H1 (cell line): ENCODE measurements around the gene RXFP4. TPM values are rescaled to one million over a fixed set of nuclear protein-coding genes. Genes with fewer than 3 reads are reported as not detected.

Source experiments
- CTCF ChIA-PET: fragments of 300-600 bp; sonication (Branson Sonifier 250); formaldehyde crosslinking; loops from one replicate; lab custom pipeline; 2021; ENCODE audit not compliant: partially characterized antibody; lab: Charles Lee
- POLR2A ChIA-PET: fragments of 300-600 bp; sonication (Branson Sonifier 250); formaldehyde crosslinking; loops from one replicate; lab custom pipeline; 2021; ENCODE audit warnings: inconsistent platforms; ENCODE audit not compliant: partially characterized antibody; lab: Charles Lee
- DNase-seq, 2 experiments: peaks; one replicate each; pipeline versions ENCODE4 v3.0.0 to v3.0.0-alpha.2; 2010 to 2022; ENCODE audit warnings: low spot score in 2 of 2, low read depth in 1 of 2, mixed read lengths in 1 of 2
- FAIRE-seq: peaks from 2 replicates; lab custom pipeline; 2011; peaks lifted over from hg19 to GRCh38; lab: Jason Lieb, UNC
- H2AFZ ChIP-seq: 2 replicates; pipeline ENCODE4 v1.8.1; 2012; ENCODE audit warnings: low read length, inconsistent platforms
- H2AK5ac ChIP-seq: 2 replicates; pipeline ENCODE4 v1.6.1; 2013; ENCODE audit warnings: low read depth, low read length
- H2BK120ac ChIP-seq: replicated peaks from 2 replicates; pipeline ENCODE3; 2013; ENCODE audit warnings: low read depth, low read length, inconsistent platforms
- H2BK12ac ChIP-seq: 2 replicates; pipeline ENCODE4 v1.6.1; 2013; ENCODE audit warnings: low read depth, low read length
- H2BK15ac ChIP-seq: 2 replicates; pipeline ENCODE4 v1.6.1; 2013; ENCODE audit warnings: low read length
- H2BK20ac ChIP-seq: 2 replicates; pipeline ENCODE4 v1.6.1; 2013; ENCODE audit warnings: low read length
- H2BK5ac ChIP-seq: 2 replicates; pipeline ENCODE4 v1.6.1; 2013; ENCODE audit warnings: low read depth, low read length
- H3K14ac ChIP-seq: 2 replicates; pipeline ENCODE4 v1.6.1; 2013; ENCODE audit warnings: inconsistent platforms; ENCODE audit not compliant: insufficient read length
- H3K18ac ChIP-seq: 2 replicates; pipeline ENCODE4 v1.6.1; 2013; ENCODE audit warnings: low read length; ENCODE audit errors: extremely low read depth
- H3K23ac ChIP-seq: 2 replicates; pipeline ENCODE4 v1.6.1; 2013; ENCODE audit warnings: inconsistent platforms; ENCODE audit not compliant: insufficient read length
- H3K23me2 ChIP-seq: 2 replicates; pipeline ENCODE4 v1.6.1; 2013; ENCODE audit warnings: low read depth, low read length
- H3K27ac ChIP-seq: 2 replicates; pipeline ENCODE4 v1.6.1; 2011; ENCODE audit warnings: low read depth, low read length, inconsistent platforms
- H3K27me3 ChIP-seq, 4 experiments: replicated peaks in 1 of 4; 1 replicate in 1 of 4; 2 replicates in 3 of 4; pipeline versions ENCODE4 v1.6.1 to v1.8.1; 2011 to 2013; ENCODE audit warnings: low read length in 3 of 4, mild to moderate bottlenecking in 3 of 4, inconsistent platforms in 2 of 4, mixed read lengths in 2 of 4, moderate library complexity in 1 of 4; ENCODE audit not compliant: control insufficient read depth in 3 of 4, insufficient read depth in 3 of 4; ENCODE audit errors: extremely low read depth in 1 of 4
- H3K36me3 ChIP-seq, 4 experiments: 2 replicates each; pipeline versions ENCODE4 v1.6.1 to v1.8.1; 2011 to 2013; ENCODE audit warnings: mild to moderate bottlenecking in 4 of 4, low read length in 3 of 4, moderate library complexity in 2 of 4, control low read depth in 1 of 4, inconsistent platforms in 1 of 4; ENCODE audit not compliant: insufficient read depth in 4 of 4, control insufficient read depth in 2 of 4
- H3K4ac ChIP-seq: replicated peaks from 2 replicates; pipeline ENCODE3; 2013; ENCODE audit warnings: low read length, low read depth, mixed read lengths, inconsistent platforms; ENCODE audit not compliant: insufficient read length
- H3K4me1 ChIP-seq, 4 experiments: replicated peaks in 1 of 4; 1 replicate in 1 of 4; 2 replicates in 3 of 4; pipeline versions ENCODE4 v1.6.1 to v1.8.1; 2011 to 2013; ENCODE audit warnings: low read length in 3 of 4, inconsistent platforms in 2 of 4, mixed read lengths in 1 of 4; ENCODE audit not compliant: insufficient read depth in 4 of 4, control insufficient read depth in 3 of 4
- H3K4me2 ChIP-seq, 2 experiments: 2 replicates each; pipeline versions ENCODE4 v1.6.1 to v1.8.1; 2011 to 2013; ENCODE audit warnings: low read depth in 2 of 2, low read length in 2 of 2, control low read depth in 1 of 2, inconsistent platforms in 1 of 2, mild to moderate bottlenecking in 1 of 2; ENCODE audit not compliant: insufficient read depth in 1 of 2
- H3K4me3 ChIP-seq, 4 experiments: fragments of 200-600, 300-600 bp in 1 of 4; sonication (generic), shearing (Covaris generic), sonication (Bioruptor Twin) in 1 of 4; 2 replicates each; pipeline versions ENCODE4 v1.5.1 to v1.8.1; 2011 to 2016; ENCODE audit warnings: low read length in 4 of 4, low read depth in 3 of 4, control low read depth in 2 of 4, inconsistent platforms in 2 of 4, mild to moderate bottlenecking in 2 of 4, mixed read lengths in 1 of 4, moderate library complexity in 1 of 4; ENCODE audit not compliant: insufficient read depth in 2 of 4; ENCODE audit errors: extremely low read depth in 1 of 4
- H3K56ac ChIP-seq: replicated peaks from 2 replicates; pipeline ENCODE3; 2013; ENCODE audit warnings: low read depth, mild to moderate bottlenecking, mixed read lengths, low read length, inconsistent platforms; ENCODE audit not compliant: insufficient read length
- H3K79me1 ChIP-seq: 2 replicates; pipeline ENCODE4 v1.6.1; 2013; ENCODE audit warnings: low read depth, low read length, control low read depth
- H3K79me2 ChIP-seq, 2 experiments: 2 replicates each; pipeline versions ENCODE4 v1.6.1 to v1.8.1; 2012 to 2013; ENCODE audit warnings: low read length in 2 of 2, mild to moderate bottlenecking in 2 of 2, inconsistent platforms in 1 of 2; ENCODE audit not compliant: insufficient read depth in 2 of 2, control insufficient read depth in 1 of 2
- H3K9ac ChIP-seq, 4 experiments: replicated peaks in 1 of 4; 1 replicate in 1 of 4; 2 replicates in 3 of 4; pipeline versions ENCODE4 v1.6.1 to v1.8.1; 2011 to 2013; ENCODE audit warnings: low read depth in 3 of 4, low read length in 3 of 4, control low read depth in 2 of 4, mild to moderate bottlenecking in 2 of 4, moderate library complexity in 2 of 4, inconsistent platforms in 1 of 4; ENCODE audit errors: extremely low read depth in 1 of 4
- H3K9me3 ChIP-seq, 2 experiments: 2 replicates each; pipeline versions ENCODE4 v1.6.1 to v1.8.1; 2012 to 2013; ENCODE audit warnings: mild to moderate bottlenecking in 2 of 2, moderate library complexity in 2 of 2, control low read depth in 1 of 2, inconsistent platforms in 1 of 2, low read depth in 1 of 2, low read length in 1 of 2, mixed read lengths in 1 of 2; ENCODE audit not compliant: insufficient read depth in 2 of 2
- H4K20me1 ChIP-seq, 2 experiments: replicated peaks in 1 of 2; 2 replicates each; pipeline versions ENCODE3 to v1.8.1; 2011 to 2013; ENCODE audit warnings: inconsistent platforms in 2 of 2, low read length in 2 of 2, mild to moderate bottlenecking in 1 of 2; ENCODE audit not compliant: insufficient read depth in 2 of 2, control insufficient read depth in 1 of 2
- H4K5ac ChIP-seq: 2 replicates; pipeline ENCODE4 v1.6.1; 2013; ENCODE audit warnings: low read length, low read depth, mixed read lengths, inconsistent platforms; ENCODE audit not compliant: insufficient read length
- H4K8ac ChIP-seq: 2 replicates; pipeline ENCODE4 v1.8.0; 2013; ENCODE audit warnings: mild to moderate bottlenecking, moderate library complexity, low read length, inconsistent platforms; ENCODE audit not compliant: insufficient read depth; ENCODE audit errors: extremely low read depth
- H4K91ac ChIP-seq: replicated peaks from 2 replicates; pipeline ENCODE3; 2013; ENCODE audit warnings: low read length, mixed read lengths, inconsistent platforms; ENCODE audit not compliant: insufficient read length
- CHD2 ChIP-seq: IDR thresholded peaks from 2 replicates; pipeline ENCODE4 v1.6.1; 2012; ENCODE audit warnings: low read length, improper control_type of control experiment
- EGR1 ChIP-seq: IDR thresholded peaks from 2 replicates; pipeline ENCODE4 v1.6.1; 2011; ENCODE audit warnings: low read depth, low read length, borderline replicate concordance
- EP300 ChIP-seq, 2 experiments: IDR thresholded peaks; 1 replicate in 1 of 2; 2 replicates in 1 of 2; pipeline ENCODE4 v1.6.1; 2011 to 2012; ENCODE audit warnings: low read depth in 2 of 2, low read length in 2 of 2, mild to moderate bottlenecking in 2 of 2, borderline replicate concordance in 1 of 2, inconsistent platforms in 1 of 2, moderate library complexity in 1 of 2
- HDAC2 ChIP-seq, 2 experiments: fragments of 300-600 bp in 1 of 2; sonication (generic) in 1 of 2; IDR thresholded peaks; 2 replicates each; pipeline ENCODE4 v1.6.1; 2011 to 2012; ENCODE audit warnings: low read depth in 2 of 2, low read length in 2 of 2, mild to moderate bottlenecking in 2 of 2, moderate library complexity in 2 of 2, borderline replicate concordance in 1 of 2, inconsistent platforms in 1 of 2
- KDM1A ChIP-seq: fragments of 200-600, 300-600 bp; sonication (generic); IDR thresholded peaks from 2 replicates; pipeline ENCODE4 v1.7.1; 2016; ENCODE audit warnings: mild to moderate bottlenecking, low read length, borderline replicate concordance
- NANOG ChIP-seq: IDR thresholded peaks from 2 replicates; pipeline ENCODE4 v1.6.1; 2011; ENCODE audit warnings: low read length, low read depth, mild to moderate bottlenecking, inconsistent platforms; ENCODE audit not compliant: insufficient read depth, poor library complexity, severe bottlenecking
- PHF8 ChIP-seq: fragments of 200-600 bp; sonication (generic); conservative IDR thresholded peaks from 2 replicates; pipeline ENCODE4 v1.7.1; 2012; ENCODE audit warnings: low read depth, mild to moderate bottlenecking, inconsistent platforms, low read length, moderate library complexity
- POLR2A ChIP-seq, 2 experiments: IDR thresholded peaks; 1 replicate in 1 of 2; 2 replicates in 1 of 2; pipeline ENCODE4 v1.6.1; 2011; ENCODE audit warnings: low read depth in 2 of 2, low read length in 2 of 2, mild to moderate bottlenecking in 2 of 2; ENCODE audit errors: control extremely low read depth in 1 of 2
- SIN3A ChIP-seq, 2 experiments: IDR thresholded peaks in 1 of 2; conservative IDR thresholded peaks in 1 of 2; 2 replicates each; pipeline ENCODE4 v1.6.1; 2011 to 2012; ENCODE audit warnings: low read length in 2 of 2, improper control_type of control experiment in 1 of 2, low read depth in 1 of 2, mild to moderate bottlenecking in 1 of 2
- SP4 ChIP-seq: IDR thresholded peaks from 2 replicates; pipeline ENCODE4 v1.6.1; 2012; ENCODE audit warnings: low read length, inconsistent platforms
- ZNF274 ChIP-seq: IDR thresholded peaks from 2 replicates; pipeline ENCODE4 v1.7.0; 2012; ENCODE audit warnings: low read length, borderline replicate concordance; ENCODE audit errors: extremely low read depth
- WGBS, 2 experiments: shearing (Covaris generic) in 1 of 2; methylation state at CpG; one replicate each; pipeline versions ENCODE4 v1.1.6 to v1.1.7; 2013 to 2015; ENCODE audit warnings: low lambda C conversion rate in 2 of 2, mixed read lengths in 2 of 2, inconsistent platforms in 1 of 2, low coverage in 1 of 2, missing lambda C conversion rate in 1 of 2; ENCODE audit not compliant: insufficient replicate concordance in 2 of 2, insufficient coverage in 1 of 2, insufficient read length in 1 of 2; ENCODE audit errors: extremely low coverage in 1 of 2, missing lambda C conversion rate in 1 of 2; 5-methylcytosine and 5-hydroxymethylcytosine counted together
- polyA plus RNA-seq, 7 experiments: library from polyadenylated mRNA; depleted of rRNA in 3 of 7; stranded (reverse) in 5 of 7; unstranded in 2 of 7; fragments of >200 nt in 5 of 7; fragments of 200-250 nt in 2 of 7; gene quantifications; 1 replicate in 5 of 7; 2 replicates in 1 of 7; 4 replicates in 1 of 7; pipeline versions ENCODE4 v1.2.1 to v1.2.3, GENCODE V29; 2011 to 2013; ENCODE audit warnings: missing spikeins in 2 of 7, mixed read lengths in 2 of 7
- total RNA-seq: library from RNA; stranded (reverse); fragmentation: NEBNext Ultra II Directional; extraction: Animal tissue kit (Norgen Biotek cat#: 25700); gene quantifications from 2 replicates; pipeline ENCODE4 v1.2.1, GENCODE V29; 2021
- TF ChIP-seq, protein P1 (sequence below): IDR thresholded peaks from 2 replicates; pipeline ENCODE4 v1.6.1; 2012; ENCODE audit warnings: low read length, inconsistent platforms

Gene RXFP4
- total and polyA plus RNA-seq, 2 of the 8 experiments (the other 6 are each of a cell fraction or from before 2014, with no cell fraction given) = not detected

DNA sequence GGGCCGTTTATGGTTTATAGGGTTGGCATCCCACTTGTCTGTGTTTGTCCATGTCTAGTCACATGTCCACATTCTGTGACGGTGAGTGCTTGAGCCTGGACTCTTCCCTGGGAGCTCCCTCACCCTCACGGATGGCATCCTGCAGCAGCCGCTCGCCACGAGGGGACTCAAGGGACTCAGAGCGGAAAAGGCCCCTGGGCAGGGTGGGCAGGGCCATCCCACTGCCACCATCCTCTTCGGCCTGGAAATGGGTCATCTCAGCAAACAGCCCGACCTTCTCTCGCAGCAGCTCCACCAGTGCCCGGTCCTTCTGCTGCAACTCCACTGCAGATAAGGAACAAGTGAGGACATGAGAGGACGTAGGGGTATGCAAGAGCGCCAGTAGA, 11.1 kb downstream of the RXFP4 start:
- no peak overlapping the region for H3K56ac ChIP-seq
- H2BK15ac ChIP-seq = no peak overlapping the region
- no peaks in the 10 kb centered on the region for H3K27me3 ChIP-seq
- H3K23me2 ChIP-seq = no peaks in the 10 kb centered on the region
- H3K4me2 ChIP-seq = no peak overlapping the region
- no peak overlapping the region for H3K4me3 ChIP-seq
- no peak overlapping the region for H4K8ac ChIP-seq
- H3K23ac ChIP-seq = no peak overlapping the region
- DNase-seq = no peak
- H3K27ac ChIP-seq = no peak overlapping the region
- H3K9me3 ChIP-seq = no peaks in the 10 kb centered on the region
- no peak overlapping the region for H3K14ac ChIP-seq
- H3K36me3 ChIP-seq = peaks cover 34 to 92% (median 74%) of the 10 kb centered on the region in 4 experiments; a peak in 7 of 8 replicates
- no peak overlapping the region for H3K18ac ChIP-seq
- no peaks in the 10 kb centered on the region for H3K79me2 ChIP-seq
- no peak overlapping the region for H2BK5ac ChIP-seq
- no peaks in the 10 kb centered on the region for H3K4me1 ChIP-seq
- ChIA-PET POLR2A (interaction anchor here (0.7 to 1.1 kb wide), 2 partner anchors 31 to 34 kb away, joined by 3 to 4 read pairs; no protein-coding TSS in a partner anchor), CTCF (interaction anchor here (0.6 to 1.1 kb wide), 2 partner anchors 25 to 624 kb away, joined by 3 to 4 read pairs; no protein-coding TSS in a partner anchor)
- no peak overlapping the region for H4K91ac ChIP-seq
- 98% methylated on average over 13 of the region's 13 CpGs; no CpG with 5 or more reads in 1 of the 2 experiments for WGBS, 2 experiments
- H4K5ac ChIP-seq = no peak overlapping the region
- no peak overlapping the region for H2AK5ac ChIP-seq
- H3K9ac ChIP-seq = no peak overlapping the region
- H3K4ac ChIP-seq = no peak overlapping the region
- no peak overlapping the region for H2BK20ac ChIP-seq
- H4K20me1 ChIP-seq = peaks cover 0 to 5% of the 10 kb centered on the region in 2 experiments
- no peak overlapping the region for H2BK120ac ChIP-seq
- H2AFZ ChIP-seq = no peak overlapping the region
- H3K79me1 ChIP-seq = no peaks in the 10 kb centered on the region
- no peak for FAIRE-seq
- H2BK12ac ChIP-seq = no peak overlapping the region
- no peak for TF ChIP-seq KDM1A
- no peak for TF ChIP-seq ZNF274
- TF ChIP-seq EP300 (IDR thresholded peaks at IDR 0.05; ENCODE audit: borderline replicate concordance in 1 of 2, low read depth in 2 of 2, low read length in 2 of 2) = no peak
- TF ChIP-seq SIN3A (conservative IDR thresholded peaks at IDR 0.05 in 1 of 2, IDR thresholded peaks at IDR 0.05 in 1 of 2; ENCODE audit: low read depth in 1 of 2, low read length in 2 of 2) = no peak
- no peak for TF ChIP-seq NANOG
- TF ChIP-seq SP4 = no peak
- TF ChIP-seq POLR2A (IDR thresholded peaks at IDR 0.05; ENCODE audit: control extremely low read depth in 1 of 2, low read depth in 2 of 2, low read length in 2 of 2) = no peak
- no peak for TF ChIP-seq PHF8
- TF ChIP-seq, protein P1, sequence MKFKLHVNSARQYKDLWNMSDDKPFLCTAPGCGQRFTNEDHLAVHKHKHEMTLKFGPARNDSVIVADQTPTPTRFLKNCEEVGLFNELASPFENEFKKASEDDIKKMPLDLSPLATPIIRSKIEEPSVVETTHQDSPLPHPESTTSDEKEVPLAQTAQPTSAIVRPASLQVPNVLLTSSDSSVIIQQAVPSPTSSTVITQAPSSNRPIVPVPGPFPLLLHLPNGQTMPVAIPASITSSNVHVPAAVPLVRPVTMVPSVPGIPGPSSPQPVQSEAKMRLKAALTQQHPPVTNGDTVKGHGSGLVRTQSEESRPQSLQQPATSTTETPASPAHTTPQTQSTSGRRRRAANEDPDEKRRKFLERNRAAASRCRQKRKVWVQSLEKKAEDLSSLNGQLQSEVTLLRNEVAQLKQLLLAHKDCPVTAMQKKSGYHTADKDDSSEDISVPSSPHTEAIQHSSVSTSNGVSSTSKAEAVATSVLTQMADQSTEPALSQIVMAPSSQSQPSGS = no peak
- no peak for TF ChIP-seq CHD2
- no peak for TF ChIP-seq EGR1
- no peak for TF ChIP-seq HDAC2 (IDR thresholded peaks at IDR 0.05; ENCODE audit: borderline replicate concordance in 1 of 2, low read depth in 2 of 2, low read length in 2 of 2)
